ENCODE results near the gene MTERF4.
"Not testable (repeated sequence)": the region's sequence is repeated elsewhere in the genome, so short reads cannot be mapped to it uniquely, and the experiment has no call there.

MTERF4 gene

GRCh38 chr2:241112046-241112445, 10.0 kb upstream of the MTERF4 start:
- TF ChIP-seq GATA1 (IDR thresholded peaks at IDR 0.05; ENCODE audit: low read depth, low read length), result no peak
- no peak for TF ChIP-seq POLR2A (IDR thresholded peaks at IDR 0.05; ENCODE audit: low read length)

DNA sequence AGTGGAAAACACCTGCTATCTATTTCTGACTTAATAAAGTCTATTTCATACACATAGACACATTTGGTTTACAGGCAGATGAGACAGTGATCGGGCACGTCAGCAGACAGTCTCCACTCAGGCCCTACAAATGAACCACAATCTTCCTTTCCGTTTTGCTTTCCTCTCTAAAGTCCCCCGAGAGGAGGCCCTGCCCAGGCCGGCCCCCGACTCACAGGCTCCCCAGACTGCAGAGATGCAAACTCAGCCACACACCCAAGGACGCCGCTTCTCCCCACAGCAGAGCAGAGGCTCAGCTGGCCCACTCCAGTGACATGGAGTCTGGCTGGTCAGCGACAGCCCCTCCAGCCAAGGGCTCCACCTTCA, 9.3 kb upstream of the MTERF4 start:
- no peak for DNase-seq
- no peak for TF ChIP-seq POLR2A (IDR thresholded peaks at IDR 0.05; ENCODE audit: low read length)
- no peak for TF ChIP-seq GATA1 (IDR thresholded peaks at IDR 0.05; ENCODE audit: low read depth, low read length)

More at GRCh38 chr2:241112046-241112445, 10.0 kb upstream of the MTERF4 start:
- no peak for DNase-seq

- no peak for DNase-seq
- no peak for TF ChIP-seq POLR2A (IDR thresholded peaks at IDR 0.05; ENCODE audit: low read length)
- TF ChIP-seq GATA1 (IDR thresholded peaks at IDR 0.05; ENCODE audit: low read depth, low read length), result no peak
These were observed 8.7 kb upstream of the MTERF4 start for GRCh38 chr2:241110607-241111439.

DNA sequence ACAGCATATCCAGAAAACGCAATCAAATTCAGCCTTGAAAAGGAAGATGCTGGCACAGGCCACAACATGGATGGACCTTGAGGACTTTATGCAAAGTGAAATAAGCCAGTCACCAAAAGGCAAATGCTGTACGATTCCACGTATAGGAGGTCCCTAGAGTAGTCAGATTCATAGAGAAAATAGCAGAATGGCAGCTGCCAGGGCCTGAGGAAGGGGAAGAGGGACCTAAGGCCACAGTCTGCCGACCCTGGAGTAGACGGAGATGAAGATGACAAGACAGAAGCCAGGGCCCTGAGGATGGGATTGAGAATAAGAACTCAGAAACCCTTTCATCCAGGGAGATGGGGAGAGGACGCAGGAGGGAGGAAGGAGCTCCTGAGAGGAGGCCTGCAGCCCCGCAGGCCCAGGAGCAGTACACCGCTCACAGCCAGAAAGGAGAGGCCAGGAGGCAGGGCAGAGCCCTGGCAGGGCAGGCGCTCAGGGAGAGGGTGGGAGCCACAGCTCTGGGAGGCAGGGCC, 8.1 kb upstream of the MTERF4 start:
- no peak for TF ChIP-seq GATA1 (IDR thresholded peaks at IDR 0.05; ENCODE audit: low read depth, low read length)
- TF ChIP-seq POLR2A (IDR thresholded peaks at IDR 0.05; ENCODE audit: low read length), result no peak
- DNase-seq, result no peak

GRCh38 chr2:241109210-241110088, 7.4 kb upstream of the MTERF4 start:
- no peak for TF ChIP-seq POLR2A (IDR thresholded peaks at IDR 0.05; ENCODE audit: low read length)
- TF ChIP-seq GATA1 (IDR thresholded peaks at IDR 0.05; ENCODE audit: low read depth, low read length), result no peak

DNA sequence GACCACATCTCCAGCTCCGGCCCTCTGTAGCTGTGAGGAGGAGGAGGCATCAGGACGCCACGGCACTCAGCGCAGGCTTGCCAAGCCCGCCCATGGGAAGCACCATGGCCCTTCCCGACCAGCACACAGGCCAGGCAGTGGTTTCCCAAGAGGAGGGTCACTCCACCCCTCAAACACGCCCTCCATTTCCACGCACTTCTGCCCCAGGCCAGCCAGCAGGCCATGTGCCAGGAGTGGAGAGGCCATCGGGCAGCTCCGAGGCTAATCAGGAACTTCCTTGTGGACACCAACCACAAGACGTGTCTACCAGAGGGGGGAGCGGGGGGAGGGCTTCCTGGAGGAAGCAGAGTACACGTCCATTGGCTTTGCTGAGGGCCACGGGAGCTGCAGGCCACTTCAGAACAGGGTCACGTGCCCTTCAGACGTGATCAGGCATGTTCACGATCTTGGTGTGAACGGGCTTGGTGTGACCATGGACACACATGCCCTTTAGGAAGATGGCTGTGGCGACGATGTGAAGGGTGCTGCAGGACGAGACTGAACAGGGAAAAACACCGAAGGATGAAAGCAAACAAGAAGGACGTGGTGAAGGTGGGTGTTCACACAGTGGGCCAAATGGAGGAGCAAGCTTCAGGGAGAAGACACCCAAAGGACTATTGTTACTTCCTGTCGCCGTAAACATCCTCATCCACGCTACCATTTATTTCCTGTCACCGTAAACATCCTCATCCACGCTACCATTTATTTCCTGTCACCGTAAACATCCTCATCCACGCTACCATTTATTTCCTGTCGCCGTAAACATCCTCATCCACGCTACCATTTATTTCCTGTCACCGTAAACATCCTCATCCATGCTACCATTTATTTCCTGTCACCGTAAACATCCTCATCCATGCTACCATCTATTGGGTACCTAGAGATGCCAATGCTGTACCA, 6.5 kb upstream of the MTERF4 start:
- DNase-seq, result no peak
- no peak for TF ChIP-seq GATA1 (IDR thresholded peaks at IDR 0.05; ENCODE audit: low read depth, low read length)
- no peak for TF ChIP-seq POLR2A (IDR thresholded peaks at IDR 0.05; ENCODE audit: low read length)

More at GRCh38 chr2:241109210-241110088, 7.4 kb upstream of the MTERF4 start:
- no peak for DNase-seq

DNA sequence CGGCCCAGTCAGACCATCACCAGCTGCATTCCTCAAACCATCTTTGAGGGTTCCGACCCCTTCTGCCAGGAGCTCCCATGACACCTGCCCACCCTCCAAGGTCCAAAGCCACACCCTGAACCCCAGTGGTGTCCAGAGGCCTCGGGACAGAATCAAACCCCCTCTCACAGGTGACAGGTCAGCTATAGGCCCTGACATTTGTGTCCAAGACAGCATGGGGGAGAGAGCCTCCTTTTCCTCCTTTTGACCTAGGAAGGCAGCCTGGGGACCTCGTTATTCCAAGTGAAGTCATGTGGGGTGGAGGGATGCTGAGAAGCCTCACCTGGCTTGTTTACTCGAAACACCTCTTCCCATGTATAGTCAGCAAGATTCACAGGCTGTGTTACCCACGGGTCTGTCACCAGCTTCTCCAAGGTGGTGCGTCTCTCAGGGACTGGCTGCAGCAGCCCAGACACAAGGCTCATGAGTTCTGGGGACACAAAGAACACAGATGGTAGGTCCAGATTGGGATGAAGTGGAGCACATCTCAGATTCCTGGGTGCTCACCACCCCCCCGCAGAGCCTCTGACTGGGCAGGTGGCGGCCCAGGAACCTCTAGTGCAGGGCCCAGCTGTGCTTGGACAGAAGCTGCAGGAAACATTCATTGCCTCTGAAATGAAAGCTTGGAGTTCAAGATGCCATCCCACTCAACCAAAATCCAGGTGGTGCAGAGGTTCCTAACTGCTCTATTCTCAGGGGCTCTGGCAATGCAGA, 5.1 kb upstream of the MTERF4 start:
- TF ChIP-seq GATA1 (IDR thresholded peaks at IDR 0.05; ENCODE audit: low read depth, low read length), result no peak
- TF ChIP-seq POLR2A (IDR thresholded peaks at IDR 0.05; ENCODE audit: low read length), result no peak
- DNase-seq, result no peak

- DNase-seq, result no peak
These were observed 3.6 kb upstream of the MTERF4 start for GRCh38 chr2:241105641-241106040.

GRCh38 chr2:241104611-241105010, 2.5 kb upstream of the MTERF4 start:
- not testable (repeated sequence) for DNase-seq

More at GRCh38 chr2:241105641-241106040, 3.6 kb upstream of the MTERF4 start:
- TF ChIP-seq GATA1 (IDR thresholded peaks at IDR 0.05; ENCODE audit: low read depth, low read length), result no peak

GRCh38 chr2:241103176-241103595, 1.1 kb upstream of the MTERF4 start:
- TF ChIP-seq POLR2A (IDR thresholded peaks at IDR 0.05; ENCODE audit: low read length) (no peak), GATA1 (IDR thresholded peaks at IDR 0.05; ENCODE audit: low read depth, low read length) (no peak)
- DNase-seq, result no peak

DNA sequence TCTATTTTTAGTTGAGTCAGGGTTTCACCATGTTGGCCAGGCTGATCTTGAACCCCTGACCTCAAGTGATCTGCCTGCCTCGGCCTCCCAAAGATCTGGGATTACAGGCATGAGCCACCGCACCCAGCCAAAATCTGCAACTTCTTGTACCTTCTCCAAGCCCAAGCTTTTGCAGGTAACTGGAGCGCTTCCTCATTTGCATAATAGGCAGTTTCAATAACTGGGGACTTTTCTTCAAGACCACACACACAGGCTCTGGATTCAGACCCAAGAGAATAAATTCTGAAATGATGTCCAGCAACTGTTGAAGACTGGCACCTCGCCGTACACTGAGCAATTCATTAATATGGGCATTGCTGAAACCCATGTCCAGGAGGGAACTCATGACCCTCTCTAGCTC, 2.8 kb downstream of the MTERF4 start:
- TF ChIP-seq GATA1 (IDR thresholded peaks at IDR 0.05; ENCODE audit: low read depth, low read length), result no peak
- no peak for TF ChIP-seq POLR2A (IDR thresholded peaks at IDR 0.05; ENCODE audit: low read length)

GRCh38 chr2:241096979-241097378, 5.1 kb downstream of the MTERF4 start:
- no peak for TF ChIP-seq POLR2A (IDR thresholded peaks at IDR 0.05; ENCODE audit: low read length)
- TF ChIP-seq GATA1 (IDR thresholded peaks at IDR 0.05; ENCODE audit: low read depth, low read length), result no peak
- DNase-seq, result no peak

More for the DNA sequence above, 2.8 kb downstream of the MTERF4 start:
- DNase-seq, result no peak

Data from erythroblast (primary cell).